Inflammatory macrophage (primary cell): ENCODE data around the gene SLC13A5.
"Not testable (repeated sequence)": the region's sequence is repeated elsewhere in the genome, so short reads cannot be mapped to it uniquely, and the experiment has no call there.

Source experiments
- DNase-seq, 2 donors: peaks; one replicate each; pipeline ENCODE4 v3.0.0-alpha.2; 2020 to 2022

SLC13A5 gene

GRCh38 chr17:6710317-6710716 is 2.9 kb downstream of the SLC13A5 start:
- DNase-seq = no peak

GRCh38 chr17:6708357-6708961 is 4.7 kb downstream of the SLC13A5 start:
- DNase-seq = no peak

DNA sequence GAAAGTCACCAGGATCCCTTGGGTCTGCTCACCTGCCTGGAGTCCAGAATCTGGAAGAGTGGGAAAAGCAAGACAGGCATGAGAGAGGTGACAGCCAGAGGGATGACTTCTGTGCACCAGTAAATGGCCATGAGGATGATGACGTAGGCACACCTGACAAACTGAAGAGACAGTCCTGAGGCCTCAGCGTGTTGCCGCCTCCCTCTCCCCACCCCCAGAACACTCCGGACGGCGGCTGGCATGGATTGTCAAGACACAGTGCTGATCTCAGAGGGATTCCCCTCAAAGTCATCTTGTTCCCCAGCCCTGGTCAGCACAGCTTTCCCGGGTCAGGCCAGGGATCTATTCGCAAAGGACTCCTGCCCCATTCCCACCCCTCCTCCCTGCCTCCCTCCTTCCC is 6.2 kb downstream of the SLC13A5 start:
- no peak for DNase-seq

- no peak for DNase-seq
Measured at GRCh38 chr17:6706499-6706898, 6.7 kb downstream of the SLC13A5 start.

- no peak for DNase-seq
Measured at GRCh38 chr17:6704470-6705052, 8.6 kb downstream of the SLC13A5 start.

DNA sequence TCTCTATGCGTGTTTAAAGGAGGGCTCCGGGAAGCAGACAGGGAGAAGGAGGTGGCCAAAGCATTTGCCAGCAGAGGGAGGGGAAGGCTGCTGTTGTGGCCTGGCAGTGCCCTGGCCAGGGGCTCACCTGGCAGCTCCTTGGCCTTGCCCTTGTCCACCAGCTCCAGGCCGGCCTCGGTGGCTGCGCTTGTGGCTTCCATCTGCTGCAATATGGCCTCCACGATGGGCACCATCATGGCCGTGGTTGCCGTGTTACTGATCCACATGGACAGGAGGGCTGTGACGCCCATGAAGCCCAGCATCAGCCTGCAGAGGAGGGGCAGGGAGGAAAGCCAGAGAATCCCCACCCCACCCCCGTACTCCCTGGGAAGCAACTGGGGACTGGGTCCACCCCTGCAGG is 9.4 kb downstream of the SLC13A5 start:
- no peak for DNase-seq

DNA sequence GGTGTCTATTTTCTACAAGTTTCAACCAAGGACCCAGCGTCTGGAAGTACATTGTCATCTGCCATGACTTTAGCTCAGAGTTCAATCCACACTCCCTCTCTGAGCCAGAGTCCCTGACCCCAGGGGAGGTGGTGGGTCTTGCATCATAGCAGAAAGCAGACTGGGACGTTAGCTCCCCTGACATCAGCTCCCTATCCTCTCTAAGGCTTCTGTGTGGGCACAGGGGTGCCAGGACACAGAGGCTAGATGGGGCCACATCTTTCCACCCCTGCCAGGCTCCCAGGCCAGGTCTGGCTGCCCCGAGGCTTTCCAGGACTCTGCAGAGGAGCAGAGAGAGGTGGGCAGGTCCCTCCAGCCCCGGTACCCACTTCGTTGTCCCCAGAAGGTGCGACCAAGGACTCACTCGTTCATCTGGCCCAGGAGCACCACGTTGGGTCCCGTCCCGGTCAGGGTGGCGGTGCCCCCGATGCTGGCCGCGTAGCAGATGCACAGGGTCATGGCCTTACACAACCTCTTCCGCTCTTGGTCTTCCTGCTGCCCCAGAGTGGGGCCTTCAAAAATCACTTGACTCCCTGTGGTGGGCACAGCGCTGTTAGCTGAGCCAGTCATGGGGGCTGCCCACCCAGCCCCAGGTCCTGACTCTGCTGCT is 10.5 kb downstream of the SLC13A5 start:
- DNase-seq = no peak

DNA sequence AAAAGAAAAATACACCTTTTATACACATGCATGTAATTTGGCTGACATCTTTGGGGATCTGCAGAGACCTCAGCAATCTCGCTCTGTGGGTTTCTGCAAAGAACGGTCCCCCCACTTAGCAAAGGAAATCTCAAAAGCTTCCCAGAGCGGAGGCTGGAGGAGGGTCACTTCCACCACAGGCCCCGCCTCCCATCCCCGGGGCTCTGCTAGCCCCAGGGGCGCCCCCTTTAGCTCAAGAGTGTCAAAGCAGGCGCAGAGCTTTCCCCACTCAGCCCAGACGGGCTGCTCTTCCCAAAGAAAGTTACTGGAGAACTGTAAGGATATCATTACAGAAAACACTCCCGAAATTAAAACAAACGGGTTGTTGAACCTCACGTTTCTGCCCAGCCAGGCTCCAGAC is 11.4 kb downstream of the SLC13A5 start:
- peak; percentile 26 to 62 for DNase-seq

DNA sequence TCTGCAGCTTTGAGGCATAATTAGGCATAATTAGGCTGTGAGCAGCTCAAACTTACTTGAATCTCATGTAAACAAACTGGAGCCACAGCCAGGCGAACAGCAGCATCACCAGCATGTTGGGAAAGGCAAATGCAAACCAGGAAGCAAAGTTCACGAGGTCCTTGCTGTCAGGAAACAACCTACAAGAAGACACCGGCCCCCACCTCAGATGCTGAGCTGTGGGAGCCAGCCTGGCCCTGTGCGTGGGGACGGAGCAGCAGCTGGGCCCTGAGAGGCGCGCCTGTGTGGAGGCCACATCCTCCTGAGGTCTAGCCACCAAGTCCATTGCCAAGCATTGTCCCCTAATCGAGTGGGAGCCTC is 12.2 kb downstream of the SLC13A5 start:
- no peak for DNase-seq

DNA sequence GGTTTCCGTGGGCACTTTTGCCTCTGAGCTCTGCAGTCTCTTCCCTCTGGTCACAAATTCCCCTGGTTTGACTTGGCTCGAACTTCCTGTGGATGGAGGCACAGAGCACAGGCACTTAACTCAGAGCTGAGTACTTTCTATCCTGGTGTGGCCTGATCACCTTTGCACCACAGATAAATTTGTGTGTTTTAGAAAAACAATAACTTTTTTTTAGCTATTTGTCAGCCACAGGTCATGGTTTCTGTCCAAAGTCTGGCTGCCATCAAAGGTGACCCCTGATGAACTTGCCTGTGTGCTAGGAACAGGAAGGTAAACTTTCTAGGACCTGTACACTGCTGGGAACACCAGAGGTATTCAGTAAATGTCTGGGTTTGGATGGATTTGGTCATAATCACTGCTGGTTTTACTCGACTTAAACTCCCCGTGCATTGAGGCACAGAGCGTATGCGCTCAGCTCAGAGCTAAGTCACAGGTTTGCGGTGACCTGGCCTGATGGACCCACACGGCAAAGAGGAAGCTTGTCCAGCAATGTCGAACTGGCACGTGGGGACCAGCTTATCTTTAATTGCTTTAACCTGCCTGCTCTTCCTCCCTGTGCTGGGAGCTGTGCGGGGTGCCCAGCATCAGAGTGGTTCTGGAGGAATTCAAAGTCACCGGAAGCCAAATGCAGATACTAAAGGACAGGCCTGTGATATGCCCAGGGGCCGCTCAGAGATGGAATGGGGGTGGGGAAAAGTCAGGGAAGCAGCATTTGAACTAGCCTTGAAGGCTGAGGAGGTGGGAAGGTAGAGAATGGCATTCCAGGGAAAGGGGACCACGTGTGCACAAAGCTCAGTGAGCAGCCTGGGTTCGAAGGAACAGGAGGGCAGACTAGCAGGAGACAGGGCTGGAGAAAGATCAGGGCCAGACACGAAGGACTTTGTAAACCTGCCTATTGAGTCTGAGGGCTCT is 12.9 kb downstream of the SLC13A5 start:
- DNase-seq = no peak

DNA sequence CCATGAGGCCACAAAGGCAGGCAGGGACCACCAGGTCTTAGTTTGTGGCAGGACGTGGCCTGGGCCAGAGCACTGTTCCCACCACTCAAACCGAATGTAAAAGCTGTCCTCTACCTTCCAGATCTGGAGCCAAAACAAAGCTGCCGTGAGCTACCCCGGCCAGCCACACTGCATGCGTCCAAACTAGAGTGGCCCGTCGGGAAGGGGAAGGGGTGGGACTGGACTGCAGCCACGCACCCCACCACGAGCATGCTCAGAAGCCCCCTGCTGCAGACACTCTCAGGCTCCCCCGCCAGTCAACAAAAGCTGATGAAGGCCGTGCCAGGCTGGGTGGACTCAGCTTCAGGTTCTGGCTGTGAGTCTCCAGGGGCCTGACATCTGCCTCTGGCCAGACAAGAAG is 15.2 kb downstream of the SLC13A5 start:
- no peak for DNase-seq

GRCh38 chr17:6696906-6697305 is 16.3 kb downstream of the SLC13A5 start:
- no peak for DNase-seq

GRCh38 chr17:6695565-6695964 is 17.6 kb downstream of the SLC13A5 start:
- no peak for DNase-seq

- DNase-seq = no peak
Measured at GRCh38 chr17:6695051-6695450, 18.1 kb downstream of the SLC13A5 start.

GRCh38 chr17:6691958-6692357 is 21.2 kb downstream of the SLC13A5 start:
- DNase-seq = not testable (repeated sequence)

DNA sequence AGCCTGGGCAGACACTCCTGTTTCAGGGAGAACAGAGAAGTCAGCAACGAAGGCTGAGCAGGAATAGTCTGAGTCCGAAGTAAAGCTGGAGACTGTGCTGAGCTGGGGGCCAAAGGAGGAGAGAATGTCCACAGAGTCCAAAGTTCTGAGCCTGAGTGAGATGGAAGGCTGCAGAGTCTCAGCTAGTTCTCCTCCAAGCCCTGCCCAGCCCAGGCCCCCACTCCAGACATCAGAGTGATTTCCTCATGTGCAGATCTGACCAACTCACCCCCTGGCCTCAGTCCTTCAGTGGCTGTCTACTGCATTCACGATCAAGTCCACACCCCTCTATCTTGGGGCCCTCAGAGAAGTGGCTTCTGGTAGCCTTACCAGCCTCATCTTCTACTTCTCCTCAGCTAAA is 21.6 kb downstream of the SLC13A5 start:
- DNase-seq = no peak

DNA sequence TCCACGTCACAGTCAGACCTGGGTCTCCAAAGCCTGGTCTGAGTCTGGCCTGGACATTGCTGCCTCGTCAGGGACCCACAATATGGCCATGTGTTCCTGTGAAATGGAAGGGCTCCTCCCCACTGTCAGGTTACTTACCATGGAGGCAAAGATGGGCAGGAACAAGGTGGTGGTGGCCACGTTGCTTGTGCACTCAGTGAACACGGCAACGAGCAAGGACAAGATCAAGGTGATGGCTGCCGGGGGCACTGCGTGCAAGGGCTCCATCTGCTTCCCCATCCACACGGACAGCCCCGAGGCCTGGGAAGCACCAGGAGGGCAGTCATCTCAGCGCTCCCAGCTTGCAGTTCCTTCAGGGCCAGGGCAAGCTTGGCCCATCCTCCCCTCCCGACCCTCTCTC is 22.5 kb downstream of the SLC13A5 start:
- no peak for DNase-seq

- DNase-seq = no peak
Measured at GRCh38 chr17:6688944-6689343, 24.2 kb downstream of the SLC13A5 start.

DNA sequence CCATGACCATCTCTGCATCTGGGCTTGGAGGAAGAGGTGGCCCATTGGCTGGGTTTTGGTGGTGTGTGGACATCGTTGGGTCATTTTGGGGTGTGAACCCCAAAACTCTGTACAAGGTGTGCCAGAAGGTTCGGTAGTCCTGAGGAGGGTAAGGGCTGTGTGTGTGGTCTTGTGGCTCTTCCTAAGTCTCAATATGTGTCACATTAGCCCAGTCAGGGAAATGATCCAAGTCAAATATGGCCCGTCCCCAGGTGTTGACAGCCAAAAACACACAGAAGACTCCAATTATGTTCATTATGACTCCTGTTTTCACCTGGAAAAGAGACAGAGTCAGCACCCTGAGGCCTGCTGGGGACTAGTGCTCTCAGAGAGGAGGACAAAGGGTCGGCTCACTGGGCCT is 27.1 kb downstream of the SLC13A5 start:
- no peak for DNase-seq

GRCh38 chr17:6684881-6685767 is 28.0 kb downstream of the SLC13A5 start:
- no peak for DNase-seq

- DNase-seq = no peak
Measured at GRCh38 chr17:6684460-6684783, 28.7 kb downstream of the SLC13A5 start.

GRCh38 chr17:6683730-6684459 is 29.3 kb downstream of the SLC13A5 start:
- DNase-seq = no peak
